ENCODE results near the gene GPR65.

Gene GPR65

GRCh38 chr14:87999277-87999676 is 5.7 kb upstream of the GPR65 start:
- no peak overlapping the region for H3K27ac ChIP-seq (ENCODE audit: insufficient read depth, low read length, poor library complexity, severe bottlenecking)
- H3K27me3 ChIP-seq (replicated peaks; ENCODE audit: control insufficient read depth, insufficient read depth, low read length, poor library complexity, severe bottlenecking) = no peaks in the 10 kb centered on the region
- peaks cover under 1% of the 10 kb centered on the region for H3K4me1 ChIP-seq (ENCODE audit: control insufficient read depth, insufficient read depth, low read length, poor library complexity, severe bottlenecking)
- no peak for DNase-seq
- no peak overlapping the region for H3K4me3 ChIP-seq (ENCODE audit: insufficient read depth, low read depth, low read length, poor library complexity, severe bottlenecking)
- H3K36me3 ChIP-seq (ENCODE audit: control insufficient read depth, insufficient read depth, low read length) = no peaks in the 10 kb centered on the region
- no peaks in the 10 kb centered on the region for H3K9me3 ChIP-seq (ENCODE audit: control insufficient read depth, low read length)

- H3K4me3 ChIP-seq (ENCODE audit: insufficient read depth, low read depth, low read length, poor library complexity, severe bottlenecking) = no peak overlapping the region
- H3K9me3 ChIP-seq (ENCODE audit: control insufficient read depth, low read length) = no peaks in the 10 kb centered on the region
- DNase-seq = no peak
- no peak overlapping the region for H3K27ac ChIP-seq (ENCODE audit: insufficient read depth, low read length, poor library complexity, severe bottlenecking)
- H3K27me3 ChIP-seq (replicated peaks; ENCODE audit: control insufficient read depth, insufficient read depth, low read length, poor library complexity, severe bottlenecking) = no peaks in the 10 kb centered on the region
- peaks cover 4% of the 10 kb centered on the region for H3K4me1 ChIP-seq (ENCODE audit: control insufficient read depth, insufficient read depth, low read length, poor library complexity, severe bottlenecking)
- H3K36me3 ChIP-seq (ENCODE audit: control insufficient read depth, insufficient read depth, low read length) = no peaks in the 10 kb centered on the region
Observed at GRCh38 chr14:88002421-88003075, 2.4 kb upstream of the GPR65 start.

GRCh38 chr14:88003425-88003824 is 1.5 kb upstream of the GPR65 start:
- Histone ChIP-seq H3K9me3 (ENCODE audit: control insufficient read depth, low read length) (no peaks in the 10 kb centered on the region), H3K36me3 (ENCODE audit: control insufficient read depth, insufficient read depth, low read length) (no peaks in the 10 kb centered on the region)
- no peak for DNase-seq

GRCh38 chr14:88004506-88005036 is 364 bp upstream of the GPR65 start:
- Histone ChIP-seq H3K9me3 (ENCODE audit: control insufficient read depth, low read length) (no peaks in the 10 kb centered on the region), H3K4me1 (ENCODE audit: control insufficient read depth, insufficient read depth, low read length, poor library complexity, severe bottlenecking) (peaks cover 21% of the 10 kb centered on the region), H3K4me3 (ENCODE audit: insufficient read depth, low read depth, low read length, poor library complexity, severe bottlenecking) (no peak overlapping the region), H3K27ac (ENCODE audit: insufficient read depth, low read length, poor library complexity, severe bottlenecking) (peak overlapping the region; percentile 81), H3K27me3 (replicated peaks; ENCODE audit: control insufficient read depth, insufficient read depth, low read length, poor library complexity, severe bottlenecking) (no peaks in the 10 kb centered on the region), H3K36me3 (ENCODE audit: control insufficient read depth, insufficient read depth, low read length) (no peaks in the 10 kb centered on the region)
- no peak for DNase-seq

More at GRCh38 chr14:88003425-88003824, 1.5 kb upstream of the GPR65 start:
- H3K4me3 ChIP-seq (ENCODE audit: insufficient read depth, low read depth, low read length, poor library complexity, severe bottlenecking) = no peak overlapping the region
- peaks cover 12% of the 10 kb centered on the region for H3K4me1 ChIP-seq (ENCODE audit: control insufficient read depth, insufficient read depth, low read length, poor library complexity, severe bottlenecking)
- H3K27ac ChIP-seq (ENCODE audit: insufficient read depth, low read length, poor library complexity, severe bottlenecking) = no peak overlapping the region
- H3K27me3 ChIP-seq (replicated peaks; ENCODE audit: control insufficient read depth, insufficient read depth, low read length, poor library complexity, severe bottlenecking) = no peaks in the 10 kb centered on the region

GRCh38 chr14:88005978-88006851 is 1.3 kb downstream of the GPR65 start:
- Histone ChIP-seq H3K4me3 (ENCODE audit: insufficient read depth, low read depth, low read length, poor library complexity, severe bottlenecking) (peak overlapping the region; percentile 46), H3K4me1 (ENCODE audit: control insufficient read depth, insufficient read depth, low read length, poor library complexity, severe bottlenecking) (peaks cover 23% of the 10 kb centered on the region), H3K27ac (ENCODE audit: insufficient read depth, low read length, poor library complexity, severe bottlenecking) (peak overlapping the region; percentile 81), H3K36me3 (ENCODE audit: control insufficient read depth, insufficient read depth, low read length) (no peaks in the 10 kb centered on the region), H3K27me3 (replicated peaks; ENCODE audit: control insufficient read depth, insufficient read depth, low read length, poor library complexity, severe bottlenecking) (no peaks in the 10 kb centered on the region), H3K9me3 (ENCODE audit: control insufficient read depth, low read length) (no peaks in the 10 kb centered on the region)
- DNase-seq = peak; percentile 56 to 61 (median 61)

GRCh38 chr14:88007608-88008007 is 2.7 kb downstream of the GPR65 start:
- H3K27me3 ChIP-seq (replicated peaks; ENCODE audit: control insufficient read depth, insufficient read depth, low read length, poor library complexity, severe bottlenecking) = no peaks in the 10 kb centered on the region
- H3K36me3 ChIP-seq (ENCODE audit: control insufficient read depth, insufficient read depth, low read length) = peaks cover 5% of the 10 kb centered on the region
- DNase-seq = no peak
- H3K27ac ChIP-seq (ENCODE audit: insufficient read depth, low read length, poor library complexity, severe bottlenecking) = peak overlapping the region; percentile 46
- no peak overlapping the region for H3K4me3 ChIP-seq (ENCODE audit: insufficient read depth, low read depth, low read length, poor library complexity, severe bottlenecking)
- peaks cover 29% of the 10 kb centered on the region for H3K4me1 ChIP-seq (ENCODE audit: control insufficient read depth, insufficient read depth, low read length, poor library complexity, severe bottlenecking)
- no peaks in the 10 kb centered on the region for H3K9me3 ChIP-seq (ENCODE audit: control insufficient read depth, low read length)

- Histone ChIP-seq H3K4me3 (ENCODE audit: insufficient read depth, low read depth, low read length, poor library complexity, severe bottlenecking) (no peak overlapping the region), H3K9me3 (ENCODE audit: control insufficient read depth, low read length) (no peaks in the 10 kb centered on the region), H3K27me3 (replicated peaks; ENCODE audit: control insufficient read depth, insufficient read depth, low read length, poor library complexity, severe bottlenecking) (no peaks in the 10 kb centered on the region), H3K4me1 (ENCODE audit: control insufficient read depth, insufficient read depth, low read length, poor library complexity, severe bottlenecking) (peaks cover 29% of the 10 kb centered on the region), H3K36me3 (ENCODE audit: control insufficient read depth, insufficient read depth, low read length) (peaks cover 5% of the 10 kb centered on the region), H3K27ac (ENCODE audit: insufficient read depth, low read length, poor library complexity, severe bottlenecking) (peak overlapping the region; percentile 46)
- no peak for DNase-seq
Observed at GRCh38 chr14:88008039-88008742, 3.3 kb downstream of the GPR65 start.

GRCh38 chr14:88009486-88009885 is 4.6 kb downstream of the GPR65 start:
- Histone ChIP-seq H3K27ac (ENCODE audit: insufficient read depth, low read length, poor library complexity, severe bottlenecking) (no peak overlapping the region), H3K9me3 (ENCODE audit: control insufficient read depth, low read length) (no peaks in the 10 kb centered on the region), H3K4me3 (ENCODE audit: insufficient read depth, low read depth, low read length, poor library complexity, severe bottlenecking) (no peak overlapping the region), H3K27me3 (replicated peaks; ENCODE audit: control insufficient read depth, insufficient read depth, low read length, poor library complexity, severe bottlenecking) (no peaks in the 10 kb centered on the region), H3K4me1 (ENCODE audit: control insufficient read depth, insufficient read depth, low read length, poor library complexity, severe bottlenecking) (peaks cover 29% of the 10 kb centered on the region), H3K36me3 (ENCODE audit: control insufficient read depth, insufficient read depth, low read length) (peaks cover 5% of the 10 kb centered on the region)
- DNase-seq = no peak

- Histone ChIP-seq H3K36me3 (ENCODE audit: control insufficient read depth, insufficient read depth, low read length) (peaks cover 5% of the 10 kb centered on the region), H3K4me1 (ENCODE audit: control insufficient read depth, insufficient read depth, low read length, poor library complexity, severe bottlenecking) (peaks cover 29% of the 10 kb centered on the region), H3K27me3 (replicated peaks; ENCODE audit: control insufficient read depth, insufficient read depth, low read length, poor library complexity, severe bottlenecking) (no peaks in the 10 kb centered on the region), H3K27ac (ENCODE audit: insufficient read depth, low read length, poor library complexity, severe bottlenecking) (no peak overlapping the region), H3K4me3 (ENCODE audit: insufficient read depth, low read depth, low read length, poor library complexity, severe bottlenecking) (no peak overlapping the region), H3K9me3 (ENCODE audit: control insufficient read depth, low read length) (no peaks in the 10 kb centered on the region)
- DNase-seq = no peak
Observed at GRCh38 chr14:88010331-88010730, 5.4 kb downstream of the GPR65 start.

Data from effector memory CD4-positive, alpha-beta T cell (primary cell).